GM18508 (cell line): Measurements from ENCODE around the gene NELL2.

Experiments used
- ATAC-seq: cut with Tn5 transposase; IDR thresholded peaks from one replicate; pipeline ENCODE4 v1.9.1; 2021; ENCODE audit warnings: moderate number of reproducible peaks; ENCODE audit not compliant: insufficient read depth, unreplicated experiment

The NELL2 gene

GRCh38 chr12:44555454-44555853 is 320.7 kb downstream of the NELL2 start:
- no peak for ATAC-seq

GRCh38 chr12:44551631-44552030 is 324.5 kb downstream of the NELL2 start:
- ATAC-seq = no peak

GRCh38 chr12:44550377-44550776 is 325.7 kb downstream of the NELL2 start:
- ATAC-seq = no peak

- ATAC-seq = no peak
Observed at GRCh38 chr12:44546060-44546459, 330.1 kb downstream of the NELL2 start.

- no peak for ATAC-seq
Observed at GRCh38 chr12:44544018-44544417, 332.1 kb downstream of the NELL2 start.

GRCh38 chr12:44542716-44543115 is 333.4 kb downstream of the NELL2 start:
- no peak for ATAC-seq

- no peak for ATAC-seq
Observed at GRCh38 chr12:44537354-44537753, 338.8 kb downstream of the NELL2 start.

GRCh38 chr12:44532940-44533339 is 343.2 kb downstream of the NELL2 start:
- no peak for ATAC-seq

- no peak for ATAC-seq
Observed at GRCh38 chr12:44531320-44531971, 344.7 kb downstream of the NELL2 start.

- no peak for ATAC-seq
Observed at GRCh38 chr12:44526655-44527182, 349.4 kb downstream of the NELL2 start.

- ATAC-seq = no peak
Observed at GRCh38 chr12:44525806-44526654, 350.1 kb downstream of the NELL2 start.

GRCh38 chr12:44523828-44524227 is 352.3 kb downstream of the NELL2 start:
- ATAC-seq = no peak

GRCh38 chr12:44521702-44522101 is 354.4 kb downstream of the NELL2 start:
- no peak for ATAC-seq

GRCh38 chr12:44519931-44520330 is 356.2 kb downstream of the NELL2 start:
- ATAC-seq = no peak

- ATAC-seq = no peak
Observed at GRCh38 chr12:44511289-44511688, 364.8 kb downstream of the NELL2 start.

- ATAC-seq = no peak
Observed at GRCh38 chr12:44510510-44510909, 365.6 kb downstream of the NELL2 start.

GRCh38 chr12:44510076-44510475 is 366.0 kb downstream of the NELL2 start:
- ATAC-seq = no peak

GRCh38 chr12:44509471-44509870 is 366.6 kb downstream of the NELL2 start:
- no peak for ATAC-seq

- no peak for ATAC-seq
Observed at GRCh38 chr12:44507461-44507860, 368.7 kb downstream of the NELL2 start.

GRCh38 chr12:44504799-44505198 is 371.3 kb downstream of the NELL2 start:
- ATAC-seq = no peak

- ATAC-seq = no peak
Observed at GRCh38 chr12:44503329-44503728, 372.8 kb downstream of the NELL2 start.
